Common myeloid progenitor, CD34-positive (primary cell): ENCODE measurements around the gene IQGAP3.

Source experiments
- CTCF ChIA-PET: fragments of 350-600 bp; sonication (Branson Sonifier 250); formaldehyde crosslinking; loops from one replicate; lab custom pipeline; 2021; ENCODE audit warnings: antibody characterized with exemption; lab: Charles Lee
- POLR2A ChIA-PET: fragments of 350-600 bp; sonication (Branson Sonifier 250); formaldehyde crosslinking; loops from one replicate; lab custom pipeline; 2021; ENCODE audit warnings: antibody characterized with exemption; lab: Charles Lee
- DNase-seq, 3 donors: peaks; one replicate each; pipeline versions ENCODE4 v3.0.0 to v3.0.0-alpha.2; 2013
- H3K27ac ChIP-seq, 2 experiments: 1 replicate in 1 of 2; 2 replicates in 1 of 2; pipeline ENCODE4 v1.7.0; 2013; ENCODE audit warnings: inconsistent platforms in 2 of 2, low read length in 2 of 2, mild to moderate bottlenecking in 2 of 2, low read depth in 1 of 2, moderate library complexity in 1 of 2; ENCODE audit not compliant: severe bottlenecking in 2 of 2, insufficient read depth in 1 of 2, poor library complexity in 1 of 2
- H3K27me3 ChIP-seq, 5 experiments: replicated peaks in 2 of 5; 1 replicate in 3 of 5; 2 replicates in 2 of 5; pipeline versions ENCODE4 v1.6.1 to v1.7.0; 2013; ENCODE audit warnings: low read length in 4 of 5, mild to moderate bottlenecking in 2 of 5, moderate library complexity in 2 of 5, inconsistent platforms in 1 of 5; ENCODE audit not compliant: insufficient read depth in 5 of 5, control insufficient read depth in 4 of 5
- H3K36me3 ChIP-seq, 4 experiments: 1 replicate in 2 of 4; 2 replicates in 2 of 4; pipeline versions ENCODE4 v1.6.1 to v1.7.0; 2013; ENCODE audit warnings: low read length in 3 of 4, control low read depth in 1 of 4, mild to moderate bottlenecking in 1 of 4; ENCODE audit not compliant: control insufficient read depth in 4 of 4, insufficient read depth in 4 of 4
- H3K4me1 ChIP-seq, 4 experiments: 1 replicate in 3 of 4; 2 replicates in 1 of 4; pipeline versions ENCODE4 v1.6.1 to v1.7.1; 2013; ENCODE audit warnings: low read length in 3 of 4, mild to moderate bottlenecking in 3 of 4, control low read depth in 1 of 4, inconsistent platforms in 1 of 4, moderate library complexity in 1 of 4; ENCODE audit not compliant: control insufficient read depth in 4 of 4, insufficient read depth in 4 of 4; ENCODE audit errors: control extremely low read depth in 1 of 4
- H3K4me3 ChIP-seq, 7 experiments: 1 replicate in 4 of 7; 2 replicates in 3 of 7; pipeline versions ENCODE4 v1.5.1 to v1.7.0; 2013; ENCODE audit warnings: mild to moderate bottlenecking in 7 of 7, low read length in 6 of 7, moderate library complexity in 6 of 7, inconsistent platforms in 2 of 7, low read depth in 2 of 7, control low read depth in 1 of 7; ENCODE audit not compliant: insufficient read depth in 4 of 7, control insufficient read depth in 1 of 7; ENCODE audit errors: extremely low read depth in 1 of 7
- H3K9me3 ChIP-seq, 5 experiments: 1 replicate in 4 of 5; 2 replicates in 1 of 5; pipeline versions ENCODE4 v1.6.1 to v1.7.1; 2013; ENCODE audit warnings: low read length in 4 of 5, mild to moderate bottlenecking in 2 of 5, inconsistent platforms in 1 of 5, low read depth in 1 of 5, moderate library complexity in 1 of 5; ENCODE audit not compliant: control insufficient read depth in 4 of 5, insufficient read depth in 2 of 5; ENCODE audit errors: control extremely low read depth in 1 of 5
- WGBS: methylation state at CpG from one replicate; pipeline ENCODE4 v1.1.5; 2013; ENCODE audit not compliant: insufficient coverage; 5-methylcytosine and 5-hydroxymethylcytosine counted together

The IQGAP3 gene

DNA sequence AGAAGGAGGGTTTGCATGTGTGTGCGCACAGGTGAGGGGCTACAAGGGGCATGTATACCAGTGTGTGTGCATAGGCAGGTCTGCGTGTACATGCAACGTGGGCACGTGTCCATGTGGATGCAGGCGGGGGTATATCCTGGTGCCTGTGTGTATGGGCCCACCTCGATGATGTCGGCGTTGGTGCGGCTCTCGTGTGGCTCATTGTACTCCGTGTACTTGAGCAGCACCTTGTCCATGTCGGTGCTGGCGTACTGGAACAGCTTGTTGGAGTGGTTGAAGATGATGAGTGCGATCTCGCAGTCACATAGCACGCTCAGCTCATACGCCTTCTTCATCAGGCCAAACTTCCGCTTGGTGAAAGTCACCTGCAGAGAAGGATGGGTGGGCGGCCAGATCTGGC lies 90.1 kb downstream of the IQGAP3 start:
- ChIA-PET CTCF (interaction anchor here (1.1 to 6.3 kb wide), 8 partner anchors 18 to 124 kb away, joined by 3 to 104 read pairs (median 6); partner anchors contain the start of gene MEF2D), POLR2A (no interaction called here)
- no peak for DNase-seq
- no peak overlapping the region for H3K4me3 ChIP-seq
- H3K36me3 ChIP-seq: peaks cover 33 to 72% (median 54%) of the 10 kb centered on the region in 4 experiments
- no peaks in the 10 kb centered on the region for H3K9me3 ChIP-seq
- peaks cover 2 to 21% (median 11%) of the 10 kb centered on the region in 4 experiments for H3K4me1 ChIP-seq
- WGBS: 98% methylated on average over 11 of the region's 19 CpGs
- H3K27me3 ChIP-seq: no peaks in the 10 kb centered on the region
- no peak overlapping the region for H3K27ac ChIP-seq

DNA sequence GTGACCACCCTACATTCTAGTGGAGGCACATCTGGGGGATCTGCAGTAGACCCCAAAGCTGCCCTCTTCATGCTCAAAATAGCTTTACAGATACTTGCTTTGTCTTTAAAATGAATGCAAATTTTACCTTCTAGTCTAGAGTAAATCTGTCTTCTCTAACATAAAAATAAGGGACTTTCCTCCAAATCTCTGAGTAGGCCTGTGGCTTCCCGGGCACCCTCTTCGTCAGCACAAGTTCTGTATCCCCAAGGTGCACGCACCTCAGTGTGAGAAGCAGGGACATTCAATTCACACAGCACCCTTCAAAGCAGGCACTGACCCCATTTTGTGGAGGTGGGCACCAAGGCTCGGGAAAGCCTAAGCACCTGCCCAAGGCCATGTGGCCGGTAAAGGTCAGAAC lies 90.8 kb downstream of the IQGAP3 start:
- Histone ChIP-seq H3K27me3 (no peaks in the 10 kb centered on the region), H3K9me3 (no peaks in the 10 kb centered on the region), H3K4me3 (no peak overlapping the region), H3K4me1 (peaks cover 1 to 18% (median 10%) of the 10 kb centered on the region in 4 experiments), H3K27ac (no peak overlapping the region), H3K36me3 (peaks cover 37 to 78% (median 61%) of the 10 kb centered on the region in 4 experiments)
- POLR2A ChIA-PET: interaction anchor here (0.9 kb wide), 1 partner anchor 21 kb away, joined by 3 read pairs; no protein-coding TSS in a partner anchor
- 97% methylated on average over 5 of the region's 5 CpGs for WGBS
- CTCF ChIA-PET: interaction anchor here (0.7 to 6.3 kb wide), 18 partner anchors 9 to 127 kb away, joined by 3 to 104 read pairs (median 6); partner anchors contain the start of genes GPATCH4 and MEF2D
- DNase-seq: no peak

DNA sequence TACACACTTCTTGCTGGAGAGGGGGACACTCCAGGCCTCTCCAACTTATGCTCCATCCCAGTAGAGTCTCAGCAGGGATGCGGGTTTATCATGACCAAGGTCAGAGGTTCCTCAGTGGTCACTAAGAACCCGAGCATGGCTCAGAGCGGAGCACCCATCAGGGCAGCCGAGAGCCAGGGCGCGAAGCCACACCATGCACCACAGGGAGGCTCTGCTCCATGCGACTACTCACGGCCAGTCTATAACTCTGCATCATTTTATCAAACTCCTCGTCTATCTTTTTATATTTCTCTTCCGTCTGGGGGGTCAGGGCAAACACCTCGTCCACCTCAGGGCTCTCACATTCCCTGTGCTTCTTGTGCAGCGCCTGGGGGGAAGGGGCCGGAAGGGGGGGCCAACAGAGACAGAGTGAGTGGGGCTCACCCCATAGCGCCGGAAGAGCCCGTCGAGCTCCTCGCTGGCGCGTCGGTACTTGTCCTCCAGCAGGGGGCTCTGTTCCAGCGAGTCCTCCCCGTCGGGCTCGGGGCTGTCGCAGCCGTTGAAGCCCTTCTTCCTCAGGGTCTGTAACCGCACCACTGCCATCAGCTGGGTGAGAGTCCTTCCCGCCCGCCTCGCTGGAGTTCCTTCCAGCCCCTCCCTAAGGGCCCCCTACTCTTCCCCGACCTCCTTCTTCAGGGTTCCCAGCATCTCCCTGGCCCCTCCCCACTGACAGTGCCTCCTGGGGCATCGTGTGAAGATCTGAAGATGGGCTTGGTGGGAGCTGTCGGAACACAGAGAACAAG lies 91.8 kb downstream of the IQGAP3 start:
- Histone ChIP-seq H3K36me3 (peaks cover 39 to 81% (median 65%) of the 10 kb centered on the region in 4 experiments), H3K4me1 (peaks cover 0 to 18% (median 10%) of the 10 kb centered on the region in 4 experiments), H3K27me3 (no peaks in the 10 kb centered on the region), H3K4me3 (no peak overlapping the region), H3K9me3 (no peaks in the 10 kb centered on the region), H3K27ac (no peak overlapping the region)
- WGBS: 32% methylated on average over 29 of the region's 34 CpGs
- CTCF ChIA-PET: interaction anchor here (0.6 to 6.3 kb wide), 26 partner anchors 10 to 128 kb away, joined by 3 to 104 read pairs (median 6); partner anchors contain the start of genes GPATCH4 and MEF2D
- DNase-seq: peak; percentile 69 to 83 (median 82)
- POLR2A ChIA-PET: interaction anchor here (0.5 to 1.1 kb wide), 6 partner anchors 19 to 121 kb away, joined by 3 to 6 read pairs (median 4); partner anchors contain the start of genes GPATCH4 and MEF2D

DNA sequence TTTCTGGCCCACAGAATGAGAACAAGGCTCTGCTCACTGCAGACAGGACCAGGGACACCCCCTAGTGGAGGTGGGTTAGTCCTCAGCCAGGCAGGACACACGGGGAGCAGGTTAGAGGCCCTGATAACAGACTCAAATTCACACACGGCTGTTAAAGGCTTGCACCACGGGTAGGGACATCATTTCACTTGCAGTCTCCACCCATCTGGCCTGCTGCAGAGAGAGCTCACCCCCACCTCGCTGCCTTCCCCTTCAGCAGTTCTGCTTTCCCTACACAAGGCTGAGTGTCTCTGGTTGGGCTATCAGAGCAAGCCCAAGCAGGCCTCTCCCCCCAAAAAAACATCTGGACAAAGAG lies 92.4 kb downstream of the IQGAP3 start:
- 46% methylated on average over 4 of the region's 4 CpGs for WGBS
- DNase-seq: peak in 1 of 3 donors; percentile 25
- Histone ChIP-seq H3K36me3 (peaks cover 44 to 85% (median 68%) of the 10 kb centered on the region in 4 experiments), H3K27ac (no peak overlapping the region), H3K4me1 (peaks cover 0 to 18% (median 10%) of the 10 kb centered on the region in 4 experiments), H3K4me3 (no peak overlapping the region), H3K9me3 (no peaks in the 10 kb centered on the region), H3K27me3 (no peaks in the 10 kb centered on the region)
- CTCF ChIA-PET: interaction anchor here (0.7 to 6.3 kb wide), 21 partner anchors 9 to 125 kb away, joined by 3 to 104 read pairs (median 6); partner anchors contain the start of genes GPATCH4 and MEF2D
- POLR2A ChIA-PET: interaction anchor here (1.1 kb wide), 2 partner anchors 19 to 21 kb away, joined by 5 to 6 read pairs; partner anchors contain the start of gene MEF2D

DNA sequence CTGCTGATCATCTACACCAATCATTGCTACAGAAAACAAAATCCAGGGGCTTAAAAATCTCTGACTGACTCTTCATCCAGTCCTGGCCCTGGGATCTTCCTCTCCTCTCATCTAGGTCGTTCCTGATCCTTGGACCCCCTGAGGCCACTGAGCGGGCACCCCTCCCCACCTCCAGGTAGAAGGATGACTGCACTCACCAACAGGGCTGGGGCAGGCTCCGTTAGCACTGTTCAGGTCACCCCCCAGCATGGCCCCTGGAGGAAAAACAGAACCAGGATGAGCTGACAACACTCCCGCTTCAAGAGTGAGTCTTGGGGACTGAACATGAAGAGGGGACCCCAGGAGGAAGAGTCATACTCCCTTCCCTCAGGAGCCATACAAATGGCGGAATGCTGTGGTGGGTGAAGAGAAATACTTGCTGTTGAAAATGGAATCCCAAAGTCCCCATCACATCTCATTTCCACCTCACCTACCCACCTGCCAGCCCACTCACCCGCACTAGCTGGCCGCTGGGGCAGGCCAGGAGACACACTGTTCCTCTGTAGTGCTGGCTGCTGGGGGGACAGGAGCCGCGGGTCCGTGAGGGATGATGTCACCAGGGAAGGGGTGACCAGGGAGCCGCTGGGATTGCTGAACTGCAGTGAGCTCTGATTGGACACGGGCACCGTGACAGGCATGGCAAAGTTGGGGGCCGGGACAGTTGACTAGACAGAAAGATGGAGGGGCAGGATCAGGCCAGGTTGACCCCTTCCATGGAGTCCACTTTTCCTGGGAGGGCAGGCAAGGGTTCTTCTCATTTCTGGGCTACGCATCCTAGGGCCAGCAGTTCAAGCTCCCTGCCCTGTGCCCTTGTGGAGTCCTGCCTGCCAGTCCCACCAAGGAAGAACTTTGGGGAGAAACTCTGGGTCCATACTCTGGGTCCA lies 93.0 kb downstream of the IQGAP3 start:
- no peak for DNase-seq
- Histone ChIP-seq H3K27me3 (no peaks in the 10 kb centered on the region), H3K36me3 (peaks cover 46 to 91% (median 71%) of the 10 kb centered on the region in 4 experiments), H3K4me3 (no peak overlapping the region), H3K4me1 (peaks cover 0 to 18% (median 10%) of the 10 kb centered on the region in 4 experiments), H3K27ac (no peak overlapping the region), H3K9me3 (no peaks in the 10 kb centered on the region)
- WGBS: 100% methylated on average over 10 of the region's 15 CpGs
- CTCF ChIA-PET: interaction anchor here (0.7 to 6.3 kb wide), 11 partner anchors 10 to 102 kb away, joined by 3 to 104 read pairs (median 4); partner anchors contain the start of gene MEF2D
- POLR2A ChIA-PET: no interaction called here

DNA sequence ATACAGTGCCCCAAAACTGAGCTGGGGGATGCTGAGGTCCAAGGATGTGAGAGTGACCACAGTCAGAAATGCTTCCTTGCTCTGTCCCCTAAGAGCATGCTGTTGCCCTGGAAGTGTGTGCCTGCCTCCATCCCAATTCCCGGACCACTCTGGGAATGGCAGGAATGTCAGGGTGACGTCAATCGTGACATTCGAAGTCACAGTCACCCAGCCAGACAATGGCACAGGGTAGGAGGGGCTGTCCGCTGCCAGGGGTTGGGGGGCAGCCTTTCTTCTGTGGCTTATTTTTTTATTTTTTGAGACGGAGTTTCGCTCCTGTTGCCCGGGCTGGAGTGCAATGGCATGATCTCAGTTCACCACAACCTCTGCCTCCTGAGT lies 94.1 kb downstream of the IQGAP3 start:
- DNase-seq: no peak
- Histone ChIP-seq H3K27me3 (no peaks in the 10 kb centered on the region), H3K4me1 (peaks cover 0 to 18% (median 10%) of the 10 kb centered on the region in 4 experiments), H3K27ac (no peak overlapping the region), H3K4me3 (no peak overlapping the region), H3K36me3 (peaks cover 44 to 97% (median 74%) of the 10 kb centered on the region in 4 experiments), H3K9me3 (no peaks in the 10 kb centered on the region)
- ChIA-PET POLR2A (interaction anchor here (1.3 kb wide), 1 partner anchor 12 kb away, joined by 5 read pairs; no protein-coding TSS in a partner anchor), CTCF (interaction anchor here (0.9 to 6.3 kb wide), 4 partner anchors 9 to 22 kb away, joined by 3 to 104 read pairs (median 4); partner anchors contain the start of gene MEF2D)
- 97% methylated on average over 6 of the region's 8 CpGs for WGBS
